Measurements from ENCODE around the gene SLC8A1.

DNA sequence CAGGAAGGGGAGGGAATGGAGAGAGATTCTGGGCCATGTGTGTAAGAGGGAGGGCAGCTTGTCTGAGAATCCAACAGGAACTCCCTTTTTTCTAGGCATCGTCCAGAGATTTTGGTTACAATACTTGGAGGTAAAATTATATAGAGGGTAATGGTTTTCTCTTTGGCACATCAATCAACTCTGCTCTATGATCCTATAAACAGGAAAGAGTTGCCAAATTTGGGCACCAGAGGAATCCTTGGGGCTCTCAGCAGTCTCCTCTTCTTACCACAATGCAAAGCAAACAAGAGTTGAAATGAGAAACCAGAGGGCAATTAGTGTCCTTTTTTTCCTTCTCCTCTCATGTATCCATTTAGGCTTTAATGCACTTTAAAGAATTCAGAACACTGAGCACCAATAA is 243.4 kb downstream of the SLC8A1 start:
- TF ChIP-seq, protein P1, sequence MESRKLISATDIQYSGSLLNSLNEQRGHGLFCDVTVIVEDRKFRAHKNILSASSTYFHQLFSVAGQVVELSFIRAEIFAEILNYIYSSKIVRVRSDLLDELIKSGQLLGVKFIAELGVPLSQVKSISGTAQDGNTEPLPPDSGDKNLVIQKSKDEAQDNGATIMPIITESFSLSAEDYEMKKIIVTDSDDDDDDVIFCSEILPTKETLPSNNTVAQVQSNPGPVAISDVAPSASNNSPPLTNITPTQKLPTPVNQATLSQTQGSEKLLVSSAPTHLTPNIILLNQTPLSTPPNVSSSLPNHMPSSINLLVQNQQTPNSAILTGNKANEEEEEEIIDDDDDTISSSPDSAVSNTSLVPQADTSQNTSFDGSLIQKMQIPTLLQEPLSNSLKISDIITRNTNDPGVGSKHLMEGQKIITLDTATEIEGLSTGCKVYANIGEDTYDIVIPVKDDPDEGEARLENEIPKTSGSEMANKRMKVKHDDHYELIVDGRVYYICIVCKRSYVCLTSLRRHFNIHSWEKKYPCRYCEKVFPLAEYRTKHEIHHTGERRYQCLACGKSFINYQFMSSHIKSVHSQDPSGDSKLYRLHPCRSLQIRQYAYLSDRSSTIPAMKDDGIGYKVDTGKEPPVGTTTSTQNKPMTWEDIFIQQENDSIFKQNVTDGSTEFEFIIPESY (IDR thresholded peaks at IDR 0.05): no peak
- no peak for TF ChIP-seq POLR2A (IDR thresholded peaks at IDR 0.05; ENCODE audit: low read depth, low read length)
- TF ChIP-seq, protein P2, sequence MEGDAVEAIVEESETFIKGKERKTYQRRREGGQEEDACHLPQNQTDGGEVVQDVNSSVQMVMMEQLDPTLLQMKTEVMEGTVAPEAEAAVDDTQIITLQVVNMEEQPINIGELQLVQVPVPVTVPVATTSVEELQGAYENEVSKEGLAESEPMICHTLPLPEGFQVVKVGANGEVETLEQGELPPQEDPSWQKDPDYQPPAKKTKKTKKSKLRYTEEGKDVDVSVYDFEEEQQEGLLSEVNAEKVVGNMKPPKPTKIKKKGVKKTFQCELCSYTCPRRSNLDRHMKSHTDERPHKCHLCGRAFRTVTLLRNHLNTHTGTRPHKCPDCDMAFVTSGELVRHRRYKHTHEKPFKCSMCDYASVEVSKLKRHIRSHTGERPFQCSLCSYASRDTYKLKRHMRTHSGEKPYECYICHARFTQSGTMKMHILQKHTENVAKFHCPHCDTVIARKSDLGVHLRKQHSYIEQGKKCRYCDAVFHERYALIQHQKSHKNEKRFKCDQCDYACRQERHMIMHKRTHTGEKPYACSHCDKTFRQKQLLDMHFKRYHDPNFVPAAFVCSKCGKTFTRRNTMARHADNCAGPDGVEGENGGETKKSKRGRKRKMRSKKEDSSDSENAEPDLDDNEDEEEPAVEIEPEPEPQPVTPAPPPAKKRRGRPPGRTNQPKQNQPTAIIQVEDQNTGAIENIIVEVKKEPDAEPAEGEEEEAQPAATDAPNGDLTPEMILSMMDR (IDR thresholded peaks at IDR 0.05 in 2 of 3, conservative IDR thresholded peaks at IDR 0.05 in 1 of 3; ENCODE audit: control insufficient read depth in 2 of 3, extremely low read depth in 1 of 3, insufficient read depth in 1 of 3, low read depth in 3 of 3, low read length in 3 of 3): no peak
- TF ChIP-seq, protein P3, sequence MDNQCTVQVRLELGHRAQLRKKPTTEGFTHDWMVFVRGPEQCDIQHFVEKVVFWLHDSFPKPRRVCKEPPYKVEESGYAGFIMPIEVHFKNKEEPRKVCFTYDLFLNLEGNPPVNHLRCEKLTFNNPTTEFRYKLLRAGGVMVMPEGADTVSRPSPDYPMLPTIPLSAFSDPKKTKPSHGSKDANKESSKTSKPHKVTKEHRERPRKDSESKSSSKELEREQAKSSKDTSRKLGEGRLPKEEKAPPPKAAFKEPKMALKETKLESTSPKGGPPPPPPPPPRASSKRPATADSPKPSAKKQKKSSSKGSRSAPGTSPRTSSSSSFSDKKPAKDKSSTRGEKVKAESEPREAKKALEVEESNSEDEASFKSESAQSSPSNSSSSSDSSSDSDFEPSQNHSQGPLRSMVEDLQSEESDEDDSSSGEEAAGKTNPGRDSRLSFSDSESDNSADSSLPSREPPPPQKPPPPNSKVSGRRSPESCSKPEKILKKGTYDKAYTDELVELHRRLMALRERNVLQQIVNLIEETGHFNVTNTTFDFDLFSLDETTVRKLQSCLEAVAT (IDR thresholded peaks at IDR 0.05): no peak
- no peak for TF ChIP-seq RFX5 (IDR thresholded peaks at IDR 0.05; ENCODE audit: low read depth, low read length)
- no peak for TF ChIP-seq CBX3 (IDR thresholded peaks at IDR 0.05; ENCODE audit: borderline replicate concordance, low read depth)
- no peak for TF ChIP-seq RAD21 (IDR thresholded peaks at IDR 0.05; ENCODE audit: insufficient read depth, low read depth, low read length)

Data from GM12878 (cell line).